Measurements from ENCODE around the gene OR4F3.
"Not testable (repeated sequence)": the region's sequence is repeated elsewhere in the genome, so short reads cannot be mapped to it uniquely, and the experiment has no call there.

Gene OR4F3

GRCh38 chr5:181366968-181367367 is at the start of gene OR4F3:
Gene OR4F3, plus strand, starts transcription at chr5:181367268.
- DNase-seq (ENCODE audit: low read depth in 1 of 2, low spot score in 1 of 2), result not testable (repeated sequence)
